H9 (cell line): ENCODE results near the gene TXNDC11. TPM values are rescaled to one million over a fixed set of nuclear protein-coding genes. Genes with fewer than 3 reads are reported as not detected.
A peak's percentile ranks its signal among the peaks of the same experiment; 100 is the strongest.

ENCODE experiments used
- DNase-seq: peaks from one replicate; pipeline ENCODE4 v3.0.0-alpha.2; 2017
- H2AFZ ChIP-seq: one replicate; pipeline ENCODE4 v1.6.1; 2013; ENCODE audit warnings: mild to moderate bottlenecking, low read length, control low read depth, moderate library complexity
- H2AK5ac ChIP-seq: 2 replicates; pipeline ENCODE4 v1.6.1; 2013; ENCODE audit warnings: low read length, control low read depth, mixed read lengths; ENCODE audit not compliant: insufficient read length
- H2BK120ac ChIP-seq: one replicate; pipeline ENCODE4 v1.6.1; 2013; ENCODE audit warnings: low read depth, mild to moderate bottlenecking, low read length, control low read depth, inconsistent platforms; ENCODE audit not compliant: poor library complexity, severe bottlenecking
- H2BK12ac ChIP-seq: 2 replicates; pipeline ENCODE4 v1.6.1; 2013; ENCODE audit warnings: low read length, control low read depth, mixed read lengths, low read depth; ENCODE audit not compliant: insufficient read length
- H2BK15ac ChIP-seq: 2 replicates; pipeline ENCODE4 v1.6.1; 2013; ENCODE audit warnings: low read depth, low read length, control low read depth
- H2BK20ac ChIP-seq: one replicate; pipeline ENCODE4 v1.6.1; 2013; ENCODE audit warnings: low read depth, mild to moderate bottlenecking, low read length, control low read depth, inconsistent platforms; ENCODE audit not compliant: poor library complexity, severe bottlenecking
- H2BK5ac ChIP-seq: 2 replicates; pipeline ENCODE4 v1.6.1; 2013; ENCODE audit warnings: low read length, control low read depth, mixed read lengths; ENCODE audit not compliant: insufficient read length
- H3K14ac ChIP-seq: 2 replicates; pipeline ENCODE4 v1.6.1; 2013; ENCODE audit warnings: low read length, control low read depth; ENCODE audit not compliant: insufficient read depth
- H3K18ac ChIP-seq: 2 replicates; pipeline ENCODE4 v1.6.1; 2013; ENCODE audit warnings: low read depth, mild to moderate bottlenecking, mixed read lengths, low read length, control low read depth; ENCODE audit not compliant: insufficient read length
- H3K23ac ChIP-seq: 2 replicates; pipeline ENCODE4 v1.6.1; 2013; ENCODE audit warnings: low read length, control low read depth, mixed read lengths, low read depth; ENCODE audit not compliant: insufficient read length
- H3K23me2 ChIP-seq: 2 replicates; pipeline ENCODE4 v1.6.1; 2013; ENCODE audit warnings: low read depth, mild to moderate bottlenecking, mixed read lengths, low read length, control low read depth; ENCODE audit not compliant: insufficient read length, poor library complexity, severe bottlenecking
- H3K27ac ChIP-seq: 2 replicates; pipeline ENCODE4 v1.5.1; 2013; ENCODE audit warnings: low read length, control low read depth, mixed read lengths, low read depth; ENCODE audit not compliant: insufficient read length
- H3K27me3 ChIP-seq: 2 replicates; pipeline ENCODE4 v1.6.1; 2013; ENCODE audit warnings: low read length, control low read depth, inconsistent platforms; ENCODE audit not compliant: insufficient read depth
- H3K4ac ChIP-seq: 2 replicates; pipeline ENCODE4 v1.6.1; 2013; ENCODE audit warnings: low read depth, mild to moderate bottlenecking, control low read depth, inconsistent platforms, low read length, moderate library complexity
- H3K4me1 ChIP-seq: 2 replicates; pipeline ENCODE4 v1.6.1; 2013; ENCODE audit warnings: low read length, control low read depth, inconsistent platforms; ENCODE audit not compliant: insufficient read depth
- H3K4me2 ChIP-seq: 2 replicates; pipeline ENCODE4 v1.6.1; 2013; ENCODE audit warnings: low read length, control low read depth, mixed read lengths; ENCODE audit not compliant: insufficient read length, insufficient read depth
- H3K56ac ChIP-seq: 2 replicates; pipeline ENCODE4 v1.6.1; 2013; ENCODE audit warnings: low read depth, mild to moderate bottlenecking, mixed read lengths, low read length, control low read depth; ENCODE audit not compliant: insufficient read length
- H3K79me1 ChIP-seq: 2 replicates; pipeline ENCODE4 v1.6.1; 2013; ENCODE audit warnings: low read depth, mild to moderate bottlenecking, moderate library complexity, low read length, control low read depth, inconsistent platforms; ENCODE audit not compliant: insufficient read depth, poor library complexity, severe bottlenecking
- H3K79me2 ChIP-seq: 2 replicates; pipeline ENCODE4 v1.6.1; 2013; ENCODE audit warnings: low read length, control low read depth, inconsistent platforms; ENCODE audit not compliant: insufficient read depth
- H3K9ac ChIP-seq: 2 replicates; pipeline ENCODE4 v1.6.1; 2013; ENCODE audit warnings: low read length, control low read depth, mixed read lengths; ENCODE audit not compliant: insufficient read length; ENCODE audit errors: extremely low read depth
- H3K9me3 ChIP-seq: one replicate; pipeline ENCODE4 v1.6.1; 2013; ENCODE audit warnings: low read depth, low read length, inconsistent platforms; ENCODE audit not compliant: control insufficient read depth
- H3T11ph ChIP-seq: one replicate; pipeline ENCODE4 v1.6.1; 2013; ENCODE audit warnings: mild to moderate bottlenecking, low read length, control low read depth, inconsistent platforms
- H4K20me1 ChIP-seq: one replicate; pipeline ENCODE4 v1.6.1; 2013; ENCODE audit not compliant: control insufficient read depth, insufficient read length, insufficient read depth
- H4K5ac ChIP-seq: 2 replicates; pipeline ENCODE4 v1.6.1; 2013; ENCODE audit warnings: low read depth, mild to moderate bottlenecking, mixed read lengths, low read length, control low read depth; ENCODE audit not compliant: insufficient read length
- H4K8ac ChIP-seq: replicated peaks from 2 replicates; pipeline ENCODE4 v1.6.1; 2013; ENCODE audit warnings: low read length, control low read depth, mixed read lengths, low read depth; ENCODE audit not compliant: insufficient read length
- H4K91ac ChIP-seq: 2 replicates; pipeline ENCODE4 v1.6.1; 2013; ENCODE audit warnings: low read depth, mild to moderate bottlenecking, moderate library complexity, mixed read lengths, low read length, control low read depth; ENCODE audit not compliant: insufficient read length
- H3K27ac Mint-ChIP-seq, 3 experiments: 2 replicates in 2 of 3; 3 replicates in 1 of 3; pipeline ENCODE4 v1.8.0; 2020 to 2021; ENCODE audit warnings: mixed read lengths in 3 of 3, mild to moderate bottlenecking in 1 of 3, moderate library complexity in 1 of 3
- H3K27me3 Mint-ChIP-seq: 2 replicates; pipeline ENCODE4 v1.8.0; 2021; ENCODE audit warnings: low read depth, mild to moderate bottlenecking, moderate library complexity, mixed read lengths
- H3K36me3 Mint-ChIP-seq, 3 experiments: 2 replicates in 2 of 3; 3 replicates in 1 of 3; pipeline ENCODE4 v1.8.0; 2020 to 2021; ENCODE audit warnings: low read depth in 3 of 3, mixed read lengths in 3 of 3; ENCODE audit not compliant: insufficient read depth in 1 of 3
- H3K4me1 Mint-ChIP-seq, 2 experiments: 2 replicates each; pipeline ENCODE4 v1.8.0; 2020; ENCODE audit warnings: mixed read lengths in 2 of 2
- H3K4me3 Mint-ChIP-seq, 2 experiments: 2 replicates in 1 of 2; 3 replicates in 1 of 2; pipeline ENCODE4 v1.8.0; 2020 to 2021; ENCODE audit warnings: mild to moderate bottlenecking in 2 of 2, mixed read lengths in 2 of 2, moderate library complexity in 1 of 2
- H3K9me3 Mint-ChIP-seq, 2 experiments: 2 replicates in 1 of 2; 3 replicates in 1 of 2; pipeline ENCODE4 v1.8.0; 2020; ENCODE audit warnings: mild to moderate bottlenecking in 2 of 2, mixed read lengths in 2 of 2, moderate library complexity in 1 of 2
- CTCF ChIP-seq: fragments of 200-600 bp; sonication (generic); conservative IDR thresholded peaks from 3 replicates; pipeline ENCODE4 v1.8.0; 2021; ENCODE audit warnings: antibody characterized with exemption, mild to moderate bottlenecking
- WGBS: extraction: QIAGEN DNeasy Blood & Tissue Kit; methylation state at CpG from one replicate; pipeline ENCODE4 v1.1.7; 2013; ENCODE audit warnings: missing lambda C conversion rate, low lambda C conversion rate, mixed read lengths; ENCODE audit not compliant: insufficient read length; ENCODE audit errors: extremely low coverage; 5-methylcytosine and 5-hydroxymethylcytosine counted together
- total RNA-seq: library from RNA; stranded (reverse); gene quantifications from 2 replicates; pipeline ENCODE4 v1.2.1, GENCODE V29; 2021

Gene TXNDC11
- total RNA-seq, 1 experiment from 2014 or later = 12.2 TPM

GRCh38 chr16:11691235-11691634 lies 51.4 kb downstream of the TXNDC11 start:
- no peaks in the 10 kb centered on the region for H4K20me1 ChIP-seq
- H3K27me3 ChIP-seq = no peaks in the 10 kb centered on the region
- peaks cover 2 to 56% (median 36%) of the 10 kb centered on the region in 3 experiments; a peak in 6 of 7 replicates for H3K36me3 Mint-ChIP-seq

More at GRCh38 chr16:11691235-11691634, 51.4 kb downstream of the TXNDC11 start:
- no peak overlapping the region for H2BK20ac ChIP-seq
- no peaks in the 10 kb centered on the region for H3K79me2 ChIP-seq
- no peak overlapping the region for H3K23ac ChIP-seq
- no peak overlapping the region for H3K18ac ChIP-seq
- H2AK5ac ChIP-seq = no peak overlapping the region
- no peak overlapping the region for H4K8ac ChIP-seq
- no peak overlapping the region for H3K4ac ChIP-seq
- no peak overlapping the region for H3T11ph ChIP-seq
- no peak overlapping the region for H3K27ac ChIP-seq
- H3K27ac Mint-ChIP-seq = no peak overlapping the region; a peak in 1 of 7 replicates
- no peaks in the 10 kb centered on the region for H3K27me3 Mint-ChIP-seq
- no peak overlapping the region for H2BK15ac ChIP-seq
- H3K4me1 ChIP-seq = no peaks in the 10 kb centered on the region
- H3K56ac ChIP-seq = no peak overlapping the region
- no peak for DNase-seq
- no peak for TF ChIP-seq CTCF
- H2AFZ ChIP-seq = no peak overlapping the region
- no peak overlapping the region for H2BK120ac ChIP-seq
- H3K9me3 Mint-ChIP-seq = no peaks in the 10 kb centered on the region
- H3K9ac ChIP-seq = no peak overlapping the region
- H4K5ac ChIP-seq = peak overlapping the region; percentile 39
- H3K9me3 ChIP-seq = no peaks in the 10 kb centered on the region
- no CpG with 5 or more reads among the region's 5 CpGs for WGBS
- no peak overlapping the region for H3K4me2 ChIP-seq
- no peak overlapping the region for H4K91ac ChIP-seq
- no peaks in the 10 kb centered on the region for H3K79me1 ChIP-seq
- H3K23me2 ChIP-seq = no peaks in the 10 kb centered on the region
- H2BK5ac ChIP-seq = no peak overlapping the region
- H3K4me3 Mint-ChIP-seq = no peak overlapping the region
- H3K4me1 Mint-ChIP-seq = no peaks in the 10 kb centered on the region
- H3K14ac ChIP-seq = no peak overlapping the region
- no peak overlapping the region for H2BK12ac ChIP-seq
